NOMO-1 treated with dmso at 0.1 percent for 144 hours (cell line): ENCODE data around the gene DHRS12.

Experiments used
- DNase-seq: peaks from one replicate; lab custom pipeline; 2025; ENCODE audit not compliant: unreplicated experiment; lab: John Stamatoyannopoulos, UW

DHRS12 gene

DNA sequence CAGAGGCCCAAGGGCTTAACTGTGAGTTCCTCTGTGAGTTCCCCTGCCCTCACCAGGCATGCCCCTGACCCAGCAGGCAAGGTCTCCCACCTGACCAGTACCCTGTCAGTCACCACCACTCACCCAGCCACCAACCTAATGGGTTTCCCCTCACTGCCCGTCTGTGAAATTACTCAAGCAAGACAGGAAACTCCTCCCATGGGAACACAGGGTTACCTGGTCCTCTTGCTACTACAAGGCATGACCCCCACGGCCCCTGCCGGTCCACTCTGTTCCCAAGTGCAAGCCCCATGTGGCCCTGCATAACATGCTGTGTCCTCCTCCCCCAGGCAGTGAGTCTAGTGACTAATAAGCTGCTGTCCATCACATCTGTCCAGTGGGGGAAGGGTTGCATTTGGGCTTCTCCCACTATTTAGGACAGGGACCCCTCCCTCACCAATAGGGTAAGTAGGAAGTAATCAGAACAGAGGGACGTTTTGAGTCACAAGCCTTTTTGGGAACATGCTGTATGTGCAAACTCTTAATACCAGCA is 8.0 kb upstream of the DHRS12 start:
- DNase-seq, result no peak

DNA sequence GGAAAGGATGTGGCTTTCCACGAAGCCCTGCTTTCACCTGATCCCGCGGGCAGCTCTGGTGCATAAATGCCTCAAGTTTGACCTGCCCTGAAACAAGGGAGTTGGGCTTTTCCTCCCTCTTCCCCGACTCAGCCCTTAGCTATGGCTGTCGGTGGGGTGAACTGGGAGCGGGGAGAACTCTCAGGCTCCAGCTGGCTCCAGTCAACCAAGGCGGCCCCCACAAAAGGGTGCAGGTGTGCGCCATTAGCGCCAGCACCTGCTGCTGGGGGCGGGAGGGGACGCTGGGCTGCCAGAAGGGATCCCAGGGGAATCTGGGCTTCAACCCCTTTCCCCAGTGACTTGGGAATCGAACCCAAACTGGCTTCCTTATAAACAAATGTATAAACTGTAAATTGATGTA is 7.1 kb upstream of the DHRS12 start:
- no peak for DNase-seq

DNA sequence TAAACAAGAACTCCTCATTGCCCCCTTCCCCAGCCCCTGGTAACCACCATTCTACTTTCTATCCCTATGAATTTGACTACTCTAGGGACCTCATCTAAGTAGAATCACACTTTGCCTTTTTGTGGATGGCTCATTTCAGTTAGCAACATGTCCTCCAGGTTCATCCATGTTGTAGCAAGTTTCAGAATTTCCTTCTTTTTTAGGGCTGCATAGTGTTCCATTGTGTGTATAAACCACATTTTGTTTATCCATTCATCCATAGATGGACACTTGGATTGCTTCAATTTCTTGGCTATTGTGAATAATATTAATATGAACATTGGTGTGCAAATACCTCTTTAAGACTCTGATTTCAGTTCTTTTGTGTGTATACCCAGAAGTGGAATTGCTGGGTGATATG is 4.8 kb upstream of the DHRS12 start:
- DNase-seq, result no peak

DNA sequence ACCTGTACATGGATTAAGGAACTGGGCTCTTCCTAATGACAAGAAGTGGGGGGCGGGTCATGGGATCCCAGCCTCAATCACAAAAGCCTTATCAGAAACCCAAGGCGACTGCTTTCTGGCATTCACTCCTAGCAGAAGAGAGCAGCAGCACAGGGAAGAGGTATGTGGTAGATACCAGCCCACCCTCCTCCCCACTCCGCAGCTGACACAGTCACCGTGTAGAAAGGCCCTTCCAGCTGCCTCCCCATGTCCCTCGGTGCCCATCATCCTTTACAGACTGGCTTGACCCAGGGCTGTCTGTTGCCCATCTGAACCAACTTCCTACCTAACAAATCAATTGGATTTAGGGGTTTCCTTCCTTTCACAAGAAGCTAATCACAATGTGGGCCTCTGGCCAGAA is 3.1 kb upstream of the DHRS12 start:
- no peak for DNase-seq

DNA sequence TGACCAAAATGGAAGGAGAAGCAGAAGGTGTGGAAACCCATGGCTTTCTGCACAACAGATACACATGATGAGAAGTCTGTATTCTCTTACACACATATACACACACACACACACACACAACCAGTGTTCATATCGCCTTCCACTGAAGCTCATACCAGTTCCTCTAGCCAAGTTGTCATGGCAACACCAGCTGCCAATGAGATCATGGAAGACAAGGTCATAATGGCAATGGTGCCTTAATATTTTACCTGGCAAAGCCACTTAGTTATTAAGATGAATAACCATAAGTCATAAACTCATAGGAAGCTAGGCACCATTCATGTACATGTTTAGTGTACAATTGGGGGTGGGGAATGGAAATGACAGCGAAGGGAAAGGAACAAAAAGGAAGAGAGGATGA is 2.6 kb upstream of the DHRS12 start:
- DNase-seq, result no peak

DNA sequence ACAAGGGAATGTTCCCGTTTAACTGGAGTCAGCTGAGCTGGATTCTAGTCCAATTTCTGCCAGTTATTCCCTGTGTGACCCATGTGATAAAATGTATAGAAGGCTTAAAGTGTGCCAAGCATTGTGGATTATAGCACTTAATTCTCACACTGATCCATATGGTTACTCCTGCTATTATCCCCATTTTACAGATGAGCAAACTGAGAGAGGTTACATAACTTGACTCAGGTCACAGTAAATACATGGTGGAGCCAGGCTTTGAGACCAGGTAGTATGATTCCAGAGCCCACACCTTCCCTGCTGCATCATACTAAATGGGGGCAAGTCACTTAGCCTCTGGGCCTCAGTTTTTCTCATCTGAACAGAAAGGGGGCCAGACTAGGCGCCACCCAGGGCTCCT is 2.0 kb upstream of the DHRS12 start:
- no peak for DNase-seq

DNA sequence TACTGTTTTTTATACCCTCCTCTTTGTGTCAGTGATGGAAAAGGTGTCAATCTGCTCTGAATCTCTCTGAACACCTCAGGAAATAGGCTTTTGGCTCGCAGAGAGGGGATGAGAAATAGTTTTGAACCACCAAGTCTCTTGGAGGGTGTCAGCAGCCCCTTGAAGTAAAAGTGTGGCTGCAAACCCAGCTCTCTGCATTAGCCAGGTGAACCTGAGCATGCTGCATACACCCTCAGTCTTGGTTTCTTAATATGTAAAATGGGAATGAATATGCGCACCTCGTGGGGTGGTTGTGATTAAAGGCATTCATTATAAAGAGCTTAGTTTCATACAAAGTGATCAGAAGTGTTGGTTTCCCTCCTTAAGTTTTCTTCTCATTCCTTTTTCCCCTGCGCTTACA is 1.4 kb upstream of the DHRS12 start:
- DNase-seq, result no peak

DNA sequence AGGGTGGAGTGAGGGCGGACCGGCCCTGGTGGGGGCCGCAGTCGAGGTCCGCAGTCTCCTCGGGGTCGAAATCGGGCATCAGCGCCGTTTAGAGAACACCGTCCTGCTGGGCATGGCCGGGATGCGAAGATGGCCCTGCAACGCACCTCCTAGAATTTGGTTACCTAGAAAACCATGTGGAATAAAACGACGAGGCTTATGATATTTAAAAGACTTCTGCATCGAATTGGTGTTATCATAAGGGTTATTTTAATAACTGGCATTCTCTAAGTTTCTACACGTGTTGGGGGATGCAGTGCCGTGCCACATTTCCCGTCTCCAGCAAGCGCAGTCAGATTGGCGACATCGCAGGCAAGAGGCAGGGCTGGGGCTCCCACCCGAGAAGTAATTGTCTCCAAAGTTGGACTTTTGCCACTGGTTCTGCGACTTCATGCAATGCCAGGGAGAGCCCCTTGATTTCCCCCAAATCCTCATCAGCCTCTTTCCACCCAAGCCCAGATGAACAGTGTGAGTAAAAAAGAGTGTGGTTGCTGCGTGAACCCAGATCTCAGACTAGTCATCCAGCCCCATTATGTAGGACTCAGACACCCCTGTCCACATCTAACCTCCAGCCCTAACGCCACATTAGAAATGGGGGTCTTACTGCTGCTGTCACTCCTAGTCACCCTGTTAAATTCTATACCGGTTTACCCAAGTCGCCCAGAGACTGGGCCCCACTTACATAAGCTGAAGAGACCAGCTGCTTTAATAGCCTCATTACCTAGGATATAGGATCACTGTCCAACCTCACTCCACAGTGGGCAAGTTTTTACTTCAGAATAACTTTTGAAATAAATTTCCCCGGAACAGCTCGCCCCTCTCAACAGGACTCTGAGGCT is 571 bp upstream of the DHRS12 start:
- no peak for DNase-seq

DNA sequence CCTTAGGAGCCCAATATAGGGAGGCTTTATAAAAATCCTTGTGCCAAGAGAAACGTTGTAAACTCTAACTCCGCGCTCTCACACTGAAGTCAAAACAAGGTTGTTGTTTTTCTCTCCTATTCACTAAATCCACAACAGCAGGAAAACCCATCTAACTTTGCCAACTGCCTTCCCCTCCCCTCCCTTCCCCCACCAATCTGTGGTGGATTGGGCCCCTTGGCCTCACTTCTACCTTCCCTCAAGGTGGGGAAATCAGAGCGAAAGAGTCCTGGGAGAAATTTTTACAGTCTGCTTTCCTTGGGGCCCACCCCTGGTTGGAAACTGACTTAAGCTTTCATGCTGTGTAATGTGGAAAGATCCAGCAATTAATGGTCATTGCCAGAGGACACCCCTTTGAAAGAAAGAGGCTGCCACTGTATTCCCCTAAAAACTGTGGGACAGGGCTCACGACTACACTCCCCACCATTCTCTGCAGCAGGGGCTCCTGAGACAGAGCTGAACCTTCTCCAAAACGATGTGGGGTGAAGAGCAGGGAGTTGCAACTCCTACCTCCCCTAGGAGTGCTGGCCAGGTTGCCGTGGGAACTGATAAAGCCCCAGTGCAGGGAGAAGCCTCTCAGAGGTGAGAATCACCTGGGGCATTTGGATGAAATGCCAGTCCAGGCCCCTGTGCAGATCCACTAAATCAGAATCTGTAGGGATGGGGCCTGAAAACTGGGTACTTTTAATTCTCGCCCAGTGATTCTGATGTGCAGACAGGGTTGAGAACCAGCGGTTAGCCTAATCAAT is 1.1 kb downstream of the DHRS12 start:
- no peak for DNase-seq

DNA sequence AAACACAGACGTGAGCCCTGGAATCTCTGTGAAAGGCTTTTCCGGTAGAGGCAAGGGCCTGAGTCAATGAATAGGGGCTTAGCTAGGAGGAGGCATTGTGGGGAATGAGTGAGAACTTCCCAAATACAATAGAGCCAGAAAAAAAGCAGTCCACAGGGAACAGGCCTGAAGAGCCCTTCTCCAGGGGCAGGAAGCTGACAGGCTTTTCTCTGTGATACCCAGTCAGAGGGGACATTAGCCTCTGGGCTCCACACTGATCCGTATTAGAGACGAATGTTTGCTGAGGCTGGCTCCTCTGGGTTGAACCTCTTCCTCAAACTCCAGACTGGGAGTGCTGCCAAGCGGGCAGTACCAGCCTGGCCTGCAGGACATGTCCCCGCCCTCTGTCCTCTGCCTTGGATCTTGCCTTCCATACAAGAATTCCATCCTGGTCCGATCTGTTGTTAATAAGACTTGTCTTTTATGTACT is 2.3 kb downstream of the DHRS12 start:
- no peak for DNase-seq

DNA sequence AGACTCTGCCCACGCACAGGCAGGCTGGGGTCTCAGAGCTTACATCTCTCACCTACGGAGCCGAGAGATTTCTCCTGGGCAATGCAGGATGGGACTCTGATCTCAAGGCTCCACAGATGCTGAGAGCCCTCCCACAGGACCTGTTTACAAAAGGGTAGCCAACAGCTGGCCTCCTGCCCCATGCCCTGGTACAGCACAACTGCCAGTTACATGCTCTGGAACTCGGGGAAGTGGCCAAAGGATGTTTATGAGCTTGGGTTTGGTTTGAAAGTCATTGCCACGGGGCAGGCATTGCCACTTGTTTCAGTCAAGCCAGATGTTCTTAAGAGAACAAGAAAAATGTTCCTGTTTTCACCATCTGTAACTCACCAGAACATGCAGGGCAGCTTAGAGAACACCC is 3.5 kb downstream of the DHRS12 start:
- DNase-seq, result no peak

DNA sequence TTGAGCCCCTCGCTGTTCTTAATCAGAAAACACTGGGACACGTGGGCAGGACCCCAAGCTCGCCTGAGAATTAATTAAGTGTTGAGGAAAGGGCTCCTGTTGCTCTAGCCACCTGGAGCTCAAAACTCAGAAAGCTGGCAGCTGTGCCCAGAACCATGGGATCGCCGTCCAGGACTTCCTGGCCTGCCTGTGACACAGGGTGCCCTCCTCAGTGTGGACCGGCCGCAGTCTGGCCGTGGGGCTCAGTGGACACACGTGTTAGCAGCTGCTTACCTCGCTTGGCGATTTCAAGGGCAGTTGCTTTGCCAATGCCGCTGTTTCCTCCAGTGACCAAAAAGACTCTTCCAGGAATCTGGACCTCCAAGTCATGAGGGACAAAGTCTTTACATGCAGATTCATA is 4.7 kb downstream of the DHRS12 start:
- DNase-seq, result no peak

DNA sequence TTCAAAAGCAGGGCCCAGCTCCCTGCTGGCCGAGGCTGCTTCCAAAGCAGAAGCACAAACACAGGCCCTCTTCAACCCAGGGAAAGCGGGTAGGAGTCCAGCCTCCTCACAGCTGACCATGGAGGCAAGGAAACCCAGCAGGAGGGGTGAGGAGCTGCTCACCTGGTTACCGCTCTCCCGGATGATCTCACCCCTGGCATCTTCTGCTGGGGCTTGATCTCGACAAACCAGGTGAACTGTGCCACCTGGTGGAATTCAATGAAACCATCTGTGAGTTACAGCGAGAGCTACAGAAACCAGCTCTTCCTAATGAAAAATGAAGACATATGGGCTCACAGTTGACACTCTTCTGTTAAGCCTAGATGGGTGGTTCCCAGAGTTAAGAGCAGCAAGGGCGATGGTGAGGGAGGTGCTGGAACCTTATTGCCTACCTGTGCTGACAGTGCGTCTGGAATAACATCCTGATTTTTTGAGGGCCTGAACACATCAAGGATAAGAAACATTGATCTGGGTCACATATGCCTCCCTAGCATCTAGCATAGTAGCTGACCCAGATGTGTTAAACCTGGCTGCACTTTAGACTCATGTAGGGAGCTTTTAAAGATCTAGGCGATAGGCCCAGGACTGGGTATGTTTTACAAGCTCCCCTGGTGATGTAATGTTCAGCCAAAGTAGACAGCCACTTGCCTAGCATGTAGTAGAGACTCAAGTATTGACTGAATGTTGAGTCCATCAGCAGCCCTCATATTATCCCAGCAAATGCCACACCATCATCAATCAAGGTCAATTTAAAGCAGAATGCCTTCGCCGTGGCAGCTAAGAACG is 6.1 kb downstream of the DHRS12 start:
- DNase-seq, result no peak

DNA sequence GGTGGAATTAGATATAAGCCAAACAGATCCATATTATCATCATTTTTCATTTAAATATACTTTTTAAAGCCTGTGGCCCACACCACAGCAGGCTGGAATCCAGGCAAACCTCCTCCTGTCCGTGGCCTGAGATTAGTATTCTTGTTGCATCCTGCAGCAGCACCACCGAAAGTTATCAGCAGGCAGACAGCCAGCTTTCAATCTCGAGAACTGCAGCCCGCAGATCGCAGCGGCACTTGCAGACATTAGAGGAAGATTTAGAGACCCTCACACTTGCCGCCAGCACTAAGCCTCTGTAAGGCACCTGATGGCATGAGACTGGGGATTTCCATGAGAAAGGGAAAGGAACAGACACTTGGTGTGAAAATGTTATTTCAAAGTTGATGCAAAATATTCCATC is 7.4 kb downstream of the DHRS12 start:
- DNase-seq, result no peak

DNA sequence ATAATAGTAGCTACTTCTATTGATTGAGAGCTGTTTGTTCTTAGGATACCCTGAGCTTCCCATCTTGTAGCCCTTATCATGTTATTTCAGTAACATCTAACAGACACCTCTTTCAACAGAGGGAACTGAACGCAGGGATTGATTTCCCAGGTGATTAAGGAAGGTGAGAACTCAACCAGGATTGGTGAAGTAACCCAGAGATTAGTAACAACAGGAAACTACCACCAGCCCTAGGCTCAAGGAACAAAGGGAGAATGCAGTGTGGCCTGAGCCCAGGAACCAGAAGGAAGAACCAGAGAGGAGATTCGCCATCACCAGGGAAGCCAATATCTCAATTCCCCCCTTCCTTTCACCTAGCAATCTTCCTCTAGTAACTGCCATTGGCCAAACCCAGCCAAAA is 8.5 kb downstream of the DHRS12 start:
- no peak for DNase-seq

DNA sequence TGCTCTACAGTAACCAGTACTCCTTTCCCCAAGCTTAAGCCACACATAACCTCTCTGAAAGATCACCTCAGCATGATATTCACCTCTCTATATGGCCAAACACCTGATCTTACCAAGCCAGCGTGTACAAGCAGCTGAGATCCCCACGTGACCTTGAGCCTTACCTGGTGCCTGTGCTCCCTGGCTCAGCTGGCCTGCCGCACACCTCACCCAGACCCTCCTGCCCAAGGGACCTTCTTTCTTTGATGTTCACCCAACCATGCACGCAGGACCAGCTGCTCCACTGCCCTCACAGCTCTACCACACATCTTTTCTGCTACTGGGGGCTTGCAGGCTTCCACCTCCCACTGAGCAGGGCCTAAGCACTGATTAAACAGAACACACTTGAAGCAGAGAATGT is 9.0 kb downstream of the DHRS12 start:
- DNase-seq, result no peak

DNA sequence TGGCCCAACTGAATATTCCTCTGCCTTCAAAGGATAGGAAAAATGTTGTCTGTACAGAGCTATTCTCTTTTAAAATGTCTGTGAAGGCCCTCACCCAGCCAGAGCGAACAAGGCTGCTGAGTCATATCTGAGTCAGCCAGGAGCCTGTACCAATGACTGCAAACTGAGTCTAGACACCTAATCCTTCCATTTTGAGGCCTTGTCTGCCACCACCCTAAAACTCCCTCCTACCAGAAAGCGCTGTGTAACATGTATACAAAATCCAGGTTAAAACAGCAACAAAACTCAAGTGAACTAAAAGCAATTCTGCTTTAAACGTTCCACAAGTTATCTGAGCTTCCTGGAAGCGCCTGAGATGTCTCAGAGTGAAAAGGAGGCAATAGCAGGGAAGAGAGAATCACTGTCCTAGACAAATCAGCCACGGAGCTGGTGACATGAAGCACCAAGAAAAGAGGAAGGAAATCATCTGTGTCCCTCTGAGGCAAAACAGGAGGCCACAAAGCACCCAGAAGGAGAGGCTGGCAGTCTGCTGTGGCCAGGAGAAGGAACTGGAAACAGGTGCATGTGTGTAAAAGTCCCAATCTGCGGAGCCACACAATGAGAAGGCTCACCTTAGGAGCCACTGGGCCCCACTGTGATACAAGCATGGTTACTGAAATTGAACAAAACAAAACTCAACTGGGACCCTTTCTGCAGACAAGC is 10.2 kb downstream of the DHRS12 start:
- peak; percentile 87 for DNase-seq

DNA sequence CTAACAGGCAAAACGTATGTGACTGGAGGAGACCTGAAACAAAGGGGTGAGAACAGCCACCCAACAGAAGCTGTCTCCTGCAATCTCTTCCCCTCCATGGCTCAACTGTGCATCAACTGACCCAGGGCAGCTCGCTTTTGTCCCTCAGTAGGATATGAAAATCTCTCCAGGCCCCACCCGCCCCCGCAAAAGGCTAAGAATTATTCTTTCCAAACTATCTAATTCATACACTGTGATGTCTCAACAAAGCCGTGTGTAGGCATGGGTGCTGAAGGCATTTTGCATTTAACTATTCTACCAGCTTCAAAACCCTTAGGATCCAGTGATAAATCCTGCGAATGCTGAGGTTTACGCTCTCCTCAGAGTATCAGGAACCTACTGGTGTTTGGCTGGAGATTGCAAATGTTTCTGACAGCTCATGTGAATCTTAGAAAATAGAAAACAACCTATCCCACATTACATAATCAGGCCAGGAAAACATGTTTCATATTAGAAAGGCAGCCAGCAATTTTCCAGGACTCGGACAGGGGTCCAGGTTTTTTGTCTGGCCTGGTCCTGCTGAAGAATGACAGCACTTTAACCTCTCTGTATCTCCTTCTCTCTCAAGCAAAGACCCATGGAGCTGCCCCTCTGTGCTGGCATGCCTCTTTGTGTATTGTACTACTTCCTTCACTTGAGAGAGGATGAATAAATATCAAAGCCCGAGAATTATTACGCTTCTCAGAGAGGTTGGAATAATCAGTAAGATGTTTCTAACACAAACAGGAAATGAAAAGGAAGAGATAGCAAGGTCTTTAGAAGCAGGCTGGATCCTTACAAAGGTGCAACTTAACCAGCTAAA is 17.3 kb downstream of the DHRS12 start:
- DNase-seq, result no peak

DNA sequence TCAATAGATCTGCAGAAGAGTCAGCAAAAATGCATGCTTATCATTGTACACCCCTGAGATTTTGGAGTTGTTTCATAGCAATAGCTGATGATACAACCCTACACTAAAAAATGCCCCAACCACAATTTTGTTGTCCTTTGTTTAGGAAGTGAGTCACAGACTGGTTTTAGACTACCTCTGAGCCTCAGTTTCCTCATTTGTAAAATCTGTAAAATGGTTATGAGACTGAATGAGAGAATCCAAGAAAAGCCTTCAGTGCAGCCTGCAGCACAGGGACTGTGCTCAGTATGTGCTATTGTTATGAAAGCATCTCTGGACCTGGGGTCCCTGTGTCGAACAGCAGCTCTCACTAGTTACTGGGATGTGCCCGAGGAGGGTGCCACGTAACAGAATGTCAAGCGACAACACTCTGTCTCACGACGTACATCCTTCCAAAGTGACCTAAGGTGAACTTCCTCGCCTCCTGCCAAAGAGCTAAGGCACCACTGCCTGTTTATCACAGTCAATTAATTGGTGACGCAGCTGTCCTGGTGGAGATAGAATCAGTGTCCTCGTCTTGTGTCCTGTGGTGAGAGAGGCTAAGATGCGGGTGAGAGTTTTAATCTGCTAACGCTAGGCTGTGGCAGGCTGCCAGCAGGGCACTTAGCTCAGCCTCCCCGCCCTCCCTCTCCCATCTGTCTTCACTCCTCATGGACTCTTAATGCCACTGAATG is 18.1 kb downstream of the DHRS12 start:
- DNase-seq, result no peak
